NCI-H2196 treated with DMSO at 0.1 percent for 48 hours (cell line): ENCODE measurements around the gene MGARP.

Experiments
- DNase-seq: peaks from one replicate; lab custom pipeline; 2025; ENCODE audit not compliant: unreplicated experiment; lab: John Stamatoyannopoulos, UW

The MGARP gene

GRCh38 chr4:139245590-139245989 is 34.4 kb downstream of the MGARP start:
- DNase-seq = no peak

- peak; percentile 23 for DNase-seq
These were observed 36.3 kb downstream of the MGARP start for GRCh38 chr4:139243448-139244365.

DNA sequence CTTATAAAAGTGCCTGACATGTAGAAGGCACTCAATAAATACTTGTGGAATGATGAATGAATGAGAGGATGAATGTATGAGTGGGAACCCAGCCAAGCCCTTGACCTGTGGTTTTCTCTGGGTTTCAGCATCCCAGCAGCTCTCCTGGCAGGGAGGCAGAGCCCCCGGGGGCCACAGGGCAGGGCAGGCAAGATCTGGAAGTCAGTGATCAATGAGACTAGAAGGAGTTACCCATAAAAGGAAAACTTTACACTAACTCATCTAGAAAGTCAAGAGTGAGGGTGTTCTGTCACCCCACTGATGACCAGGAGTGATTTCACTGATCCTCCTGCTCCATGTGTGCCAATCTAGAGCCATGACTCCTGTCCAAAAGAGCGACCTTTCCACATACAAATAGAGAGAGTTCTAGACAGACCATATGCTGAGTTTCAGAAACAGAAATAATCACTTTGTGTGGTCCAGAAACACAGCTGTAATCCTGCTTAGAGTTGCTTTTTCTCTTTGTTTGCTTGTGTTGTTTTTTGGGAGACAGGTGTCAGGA is 37.4 kb downstream of the MGARP start:
- no peak for DNase-seq

GRCh38 chr4:139241784-139242151 is 38.3 kb downstream of the MGARP start:
- no peak for DNase-seq

GRCh38 chr4:139241086-139241783 is 38.8 kb downstream of the MGARP start:
- DNase-seq = no peak

- DNase-seq = no peak
These were observed 40.8 kb downstream of the MGARP start for GRCh38 chr4:139239127-139239772.

DNA sequence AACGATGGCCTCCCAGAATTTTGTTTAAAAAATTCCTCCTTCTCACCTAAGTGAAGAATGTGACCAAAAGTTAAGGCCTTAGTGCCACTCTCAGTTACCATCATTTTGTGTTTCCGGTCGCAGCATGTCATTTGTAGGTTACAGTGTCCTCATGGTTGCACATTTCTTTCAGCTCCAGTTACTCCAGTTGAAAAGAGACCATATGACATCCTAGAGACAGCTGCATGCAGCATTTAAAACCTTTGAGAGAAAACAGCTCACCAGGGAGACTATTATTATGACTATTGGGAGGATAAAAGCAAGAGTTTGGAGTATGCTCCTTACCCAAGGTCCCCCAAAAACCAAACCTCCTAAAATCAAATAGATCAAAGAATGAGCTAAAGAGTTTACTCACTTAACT is 45.8 kb downstream of the MGARP start:
- no peak for DNase-seq

GRCh38 chr4:139229534-139230039 is 50.4 kb downstream of the MGARP start:
- DNase-seq = no peak

DNA sequence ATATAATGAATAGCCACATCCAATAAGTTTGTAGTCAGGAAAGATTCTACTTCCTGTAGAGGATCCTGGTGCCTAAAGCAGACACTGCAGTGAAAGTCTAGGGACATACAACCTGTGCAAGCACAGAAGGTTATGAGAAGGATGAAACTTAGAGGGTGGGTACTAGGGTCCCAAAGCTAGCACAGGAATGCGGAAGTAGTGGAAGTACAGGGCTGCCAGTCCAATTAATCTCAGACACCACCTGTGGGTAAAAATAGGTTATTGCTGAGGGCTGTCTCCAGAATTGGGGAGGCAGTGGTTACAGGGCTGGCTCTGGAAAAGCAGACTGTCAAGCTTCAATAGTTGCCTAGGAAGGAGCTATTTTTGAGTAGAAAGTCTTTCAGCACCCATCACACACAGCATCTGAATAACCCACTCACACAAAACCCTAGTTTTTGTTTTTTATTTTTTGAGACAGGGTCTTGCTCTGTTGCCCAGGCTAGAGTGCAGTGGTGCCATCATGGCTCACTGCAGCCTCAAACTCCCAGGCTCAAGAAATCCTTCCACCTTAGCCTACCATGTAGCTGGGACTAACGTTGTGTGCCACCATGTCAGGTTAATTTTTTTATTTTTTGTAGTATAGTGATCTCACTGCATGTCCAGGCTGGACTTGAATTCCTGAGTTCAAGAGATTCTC is 52.2 kb downstream of the MGARP start:
- no peak for DNase-seq

DNA sequence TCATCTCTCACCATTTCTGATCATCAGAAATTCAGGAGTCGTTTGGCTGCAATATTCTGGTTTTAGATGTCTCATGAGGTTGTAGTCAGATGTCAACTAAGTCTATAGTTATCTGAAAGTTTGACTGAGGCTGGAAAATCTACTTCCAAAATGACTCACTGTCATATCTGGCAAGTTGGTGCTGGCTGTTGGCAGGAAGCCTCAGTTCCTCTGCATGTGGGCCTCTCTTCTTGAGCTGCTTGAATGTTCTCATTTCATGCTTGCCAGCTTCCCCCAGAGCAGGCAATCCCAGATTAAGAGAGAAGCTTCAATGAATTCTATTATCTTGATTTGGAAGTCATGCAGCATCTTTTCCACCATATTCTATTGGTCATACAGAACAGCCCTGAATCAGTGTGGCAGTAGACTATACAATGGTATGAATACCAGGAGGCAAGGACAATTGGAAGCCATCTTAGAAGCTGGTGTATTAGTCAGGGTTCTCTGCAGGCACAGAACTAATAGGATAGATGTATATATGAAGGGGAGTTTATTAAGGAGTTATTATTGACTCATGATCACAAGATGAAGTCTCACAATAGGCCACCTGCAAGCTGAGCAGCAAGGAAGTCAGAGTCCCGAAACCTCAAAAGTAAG is 56.2 kb downstream of the MGARP start:
- DNase-seq = no peak

- DNase-seq = no peak
These were observed 57.8 kb downstream of the MGARP start for GRCh38 chr4:139222215-139222614.

DNA sequence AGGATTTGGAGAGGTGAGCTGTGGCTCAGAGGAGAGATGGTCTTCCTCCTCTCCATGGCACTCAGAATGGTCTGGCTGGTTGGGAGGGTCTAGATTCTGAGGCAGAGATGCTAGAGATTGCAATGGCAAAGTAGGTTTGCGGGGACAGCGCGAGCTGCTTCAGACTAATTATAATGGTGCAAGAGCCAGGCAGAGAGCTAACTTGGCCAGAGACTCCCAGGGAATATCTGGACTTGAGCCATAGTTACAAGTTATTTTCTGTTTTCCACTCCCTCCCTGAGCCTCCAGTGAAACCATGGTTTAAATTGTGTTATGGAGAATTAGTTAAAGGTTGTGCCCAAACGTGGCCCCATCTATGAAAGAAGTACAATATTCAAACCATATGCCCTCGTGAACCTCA is 58.3 kb downstream of the MGARP start:
- no peak for DNase-seq

GRCh38 chr4:139219450-139220055 is 60.5 kb downstream of the MGARP start:
- no peak for DNase-seq
